B cell (primary cell): Measurements from ENCODE around the gene PROP1. TPM values are rescaled to one million over a fixed set of nuclear protein-coding genes. Genes with fewer than 3 reads are reported as not detected.

ENCODE experiments used
- ATAC-seq: fragments of 200-7000 bp; cut with Tn5 transposase; one replicate; pipeline ENCODE4 v1.10.0; 2021; ENCODE audit warnings: low read depth, mild to moderate bottlenecking, moderate number of reproducible peaks, moderate library complexity
- CTCF ChIA-PET: fragments of 350-600 bp; sonication (Branson Sonifier 250); formaldehyde crosslinking; loops from one replicate; lab custom pipeline; 2021; ENCODE audit warnings: antibody characterized with exemption, inconsistent platforms; lab: Charles Lee
- POLR2A ChIA-PET: fragments of 350-600 bp; sonication (Branson Sonifier 250); formaldehyde crosslinking; loops from one replicate; lab custom pipeline; 2021; ENCODE audit warnings: antibody characterized with exemption; lab: Charles Lee
- DNase-seq: peaks from one replicate; pipeline ENCODE4 v3.0.0; 2013
- H2AFZ ChIP-seq: 2 replicates; pipeline ENCODE4 v1.6.1; 2012; ENCODE audit warnings: mild to moderate bottlenecking, low read depth, low read length; ENCODE audit not compliant: insufficient read depth, poor library complexity, severe bottlenecking
- H3K27ac ChIP-seq, 2 donors: 1 replicate in 1 of 2; 2 replicates in 1 of 2; pipeline ENCODE4 v1.5.1; 2012 to 2013; ENCODE audit warnings: low read length in 2 of 2, mild to moderate bottlenecking in 2 of 2, moderate library complexity in 1 of 2
- H3K27me3 ChIP-seq, 4 experiments: fragments of 200-600 bp in 1 of 4; sonication (generic) in 1 of 4; replicated peaks in 1 of 4; 1 replicate in 2 of 4; 2 replicates in 2 of 4; pipeline versions ENCODE4 v1.6.1 to v1.7.0; 2013 to 2016; ENCODE audit warnings: low read length in 3 of 4, mild to moderate bottlenecking in 2 of 4, mixed read lengths in 1 of 4, moderate library complexity in 1 of 4; ENCODE audit not compliant: insufficient read depth in 4 of 4, control insufficient read depth in 3 of 4; ENCODE audit errors: control extremely low read depth in 1 of 4
- H3K36me3 ChIP-seq, 2 experiments: replicated peaks in 1 of 2; 1 replicate in 1 of 2; 2 replicates in 1 of 2; pipeline versions ENCODE4 v1.6.1 to v1.7.1; 2013; ENCODE audit warnings: low read length in 1 of 2; ENCODE audit not compliant: insufficient read depth in 2 of 2, control insufficient read depth in 1 of 2; ENCODE audit errors: control extremely low read depth in 1 of 2, extremely low read depth in 1 of 2
- H3K4me1 ChIP-seq, 2 donors: fragments of 200-600 bp in 1 of 2; sonication (generic) in 1 of 2; 1 replicate in 1 of 2; 2 replicates in 1 of 2; pipeline versions ENCODE4 v1.5.1 to v1.6.1; 2013 to 2017; ENCODE audit warnings: low read length in 2 of 2; ENCODE audit not compliant: control insufficient read depth in 2 of 2, insufficient read depth in 2 of 2
- H3K4me2 ChIP-seq: replicated peaks from 2 replicates; pipeline ENCODE3; 2012; ENCODE audit warnings: mild to moderate bottlenecking, low read depth, low read length; ENCODE audit not compliant: poor library complexity, severe bottlenecking
- H3K4me3 ChIP-seq, 5 experiments: fragments of 200-600 bp in 1 of 5; sonication (generic) in 1 of 5; 1 replicate in 3 of 5; 2 replicates in 2 of 5; pipeline versions ENCODE4 v1.5.1 to v1.7.0; 2011 to 2016; ENCODE audit warnings: low read length in 4 of 5, mild to moderate bottlenecking in 4 of 5, low read depth in 2 of 5, control low read depth in 1 of 5, moderate library complexity in 1 of 5; ENCODE audit not compliant: insufficient read depth in 1 of 5; ENCODE audit errors: control extremely low read depth in 1 of 5, extremely low read depth in 1 of 5
- H3K79me2 ChIP-seq: fragments of 200-600 bp; sonication (generic); one replicate; pipeline ENCODE4 v1.6.0; 2016; ENCODE audit warnings: low read length; ENCODE audit not compliant: control insufficient read depth, insufficient read depth
- H3K9ac ChIP-seq: fragments of 200-600 bp; sonication (generic); 2 replicates; pipeline ENCODE4 v1.6.1; 2017; ENCODE audit warnings: mild to moderate bottlenecking, low read length, moderate library complexity
- H3K9me3 ChIP-seq, 3 donors: one replicate each; pipeline versions ENCODE4 v1.6.1 to v1.7.1; 2013; ENCODE audit warnings: low read length in 2 of 3; ENCODE audit not compliant: control insufficient read depth in 2 of 3, insufficient read depth in 1 of 3; ENCODE audit errors: control extremely low read depth in 1 of 3
- H4K20me1 ChIP-seq: 2 replicates; pipeline ENCODE4 v1.6.0; 2012; ENCODE audit warnings: mild to moderate bottlenecking, low read length; ENCODE audit not compliant: insufficient read depth, control insufficient read depth, poor library complexity, severe bottlenecking
- H3K27ac Mint-ChIP-seq: one replicate; pipeline ENCODE4 v1.8.0; 2021; ENCODE audit warnings: mixed read lengths
- H3K27me3 Mint-ChIP-seq: one replicate; pipeline ENCODE4 v1.8.0; 2021; ENCODE audit warnings: mixed read lengths
- H3K4me1 Mint-ChIP-seq: one replicate; pipeline ENCODE4 v1.8.0; 2021; ENCODE audit warnings: mixed read lengths
- H3K4me3 Mint-ChIP-seq: one replicate; pipeline ENCODE4 v1.8.0; 2021; ENCODE audit warnings: mixed read lengths
- H3K9me3 Mint-ChIP-seq: one replicate; pipeline ENCODE4 v1.8.0; 2022; ENCODE audit warnings: mixed read lengths; ENCODE audit not compliant: insufficient read depth
- CTCF ChIP-seq: fragments of 200-600 bp; IDR thresholded peaks from one replicate; pipeline ENCODE4 v1.8.0; 2022; ENCODE audit warnings: antibody characterized with exemption, mild to moderate bottlenecking
- EZH2 ChIP-seq: IDR thresholded peaks from 2 replicates; pipeline ENCODE4 v1.6.1; 2012; ENCODE audit warnings: borderline replicate concordance, low read depth, mild to moderate bottlenecking, moderate library complexity, low read length; ENCODE audit not compliant: insufficient read depth, poor library complexity, severe bottlenecking
- WGBS: methylation state at CpG from one replicate; pipeline ENCODE4 v1.1.5; 2013; ENCODE audit warnings: missing lambda C conversion rate; ENCODE audit not compliant: insufficient coverage; 5-methylcytosine and 5-hydroxymethylcytosine counted together
- intact Hi-C: fragments of 100-400 bp; cut with micrococcal nuclease; formaldehyde crosslinking; loops from one replicate; pipeline ENCODE4 v1.10.0; 2022
- polyA plus RNA-seq: library from polyadenylated mRNA; depleted of rRNA; stranded (reverse); fragments of >200 nt; gene quantifications from 2 replicates; pipeline ENCODE4 v1.2.3, GENCODE V29; 2012
- total RNA-seq, 2 donors: library from RNA; stranded (reverse); fragments of 120-200 nt in 1 of 2; gene quantifications; 1 replicate in 1 of 2; 2 replicates in 1 of 2; pipeline versions ENCODE4 v1.2.3 to v1.2.4, GENCODE V29; 2013 to 2022

The PROP1 gene
- total and polyA plus RNA-seq, 2 donors (not counting 1 experiment from before 2014, with no cell fraction given), result not detected

- peaks cover 0 to 7% (median 0%) of the 10 kb centered on the region in 3 donors for H3K9me3 ChIP-seq
- intact Hi-C loops, result no loop called here
- no peak overlapping the region for H3K27ac ChIP-seq
- Mint-ChIP-seq H3K9me3 (no peaks in the 10 kb centered on the region), H3K4me3 (no peak overlapping the region), H3K27ac (no peak overlapping the region), H3K4me1 (no peaks in the 10 kb centered on the region), H3K27me3 (no peaks in the 10 kb centered on the region)
- H3K36me3 ChIP-seq, result no peaks in the 10 kb centered on the region
- H3K9ac ChIP-seq, result no peak overlapping the region
- ATAC-seq, result no peak
- no peaks in the 10 kb centered on the region for H3K27me3 ChIP-seq
- H3K4me1 ChIP-seq, result no peaks in the 10 kb centered on the region
- ChIA-PET CTCF (no interaction called here), POLR2A (no interaction called here)
- TF ChIP-seq EZH2, result no peak
- no peak for TF ChIP-seq CTCF
- no peak overlapping the region for H2AFZ ChIP-seq
- DNase-seq, result no peak
- no peak overlapping the region for H3K4me2 ChIP-seq
- 84% methylated on average over 8 of the region's 9 CpGs for WGBS
- H3K4me3 ChIP-seq, result no peak overlapping the region
- no peaks in the 10 kb centered on the region for H3K79me2 ChIP-seq
- no peaks in the 10 kb centered on the region for H4K20me1 ChIP-seq
These were observed 36.7 kb downstream of the PROP1 start for GRCh38 chr5:177959315-177959714.

- Histone ChIP-seq H3K36me3 (no peaks in the 10 kb centered on the region), H2AFZ (no peak overlapping the region), H3K9ac (no peak overlapping the region), H3K4me1 (no peaks in the 10 kb centered on the region), H3K27ac (no peak overlapping the region), H3K79me2 (no peaks in the 10 kb centered on the region), H3K27me3 (no peaks in the 10 kb centered on the region), H4K20me1 (no peaks in the 10 kb centered on the region), H3K4me3 (no peak overlapping the region), H3K4me2 (no peak overlapping the region), H3K9me3 (peaks cover 0 to 7% (median 0%) of the 10 kb centered on the region in 3 donors)
- CTCF ChIA-PET, result no interaction called here
- intact Hi-C loops, result no loop called here
- H3K4me3 Mint-ChIP-seq, result no peak overlapping the region
- DNase-seq, result no peak
- POLR2A ChIA-PET, result no interaction called here
- 91% methylated on average over 12 of the region's 17 CpGs for WGBS
- TF ChIP-seq EZH2, result no peak
- TF ChIP-seq CTCF, result no peak
- H3K27ac Mint-ChIP-seq, result no peak overlapping the region
- no peak for ATAC-seq
- no peaks in the 10 kb centered on the region for H3K9me3 Mint-ChIP-seq
- no peaks in the 10 kb centered on the region for H3K4me1 Mint-ChIP-seq
- H3K27me3 Mint-ChIP-seq, result no peaks in the 10 kb centered on the region
These were observed 37.3 kb downstream of the PROP1 start for GRCh38 chr5:177958696-177959095.
